Fibroblast of pulmonary artery (primary cell): ENCODE data around the gene MTMR3.

Experiments
- DNase-seq: peaks from one replicate; pipeline ENCODE4 v3.0.0-alpha.2; 2010; ENCODE audit warnings: low read depth
- H3K4me3 ChIP-seq: replicated peaks from 2 replicates; pipeline ENCODE4 v1.5.1; 2011; ENCODE audit warnings: low read depth, mild to moderate bottlenecking, control low read depth, low read length, moderate library complexity
- TF ChIP-seq, protein P1 (sequence below): IDR thresholded peaks from 2 replicates; pipeline ENCODE4 v1.5.1; 2011; ENCODE audit warnings: mild to moderate bottlenecking, control low read depth, low read length, inconsistent platforms; ENCODE audit errors: missing control alignments

The MTMR3 gene

DNA sequence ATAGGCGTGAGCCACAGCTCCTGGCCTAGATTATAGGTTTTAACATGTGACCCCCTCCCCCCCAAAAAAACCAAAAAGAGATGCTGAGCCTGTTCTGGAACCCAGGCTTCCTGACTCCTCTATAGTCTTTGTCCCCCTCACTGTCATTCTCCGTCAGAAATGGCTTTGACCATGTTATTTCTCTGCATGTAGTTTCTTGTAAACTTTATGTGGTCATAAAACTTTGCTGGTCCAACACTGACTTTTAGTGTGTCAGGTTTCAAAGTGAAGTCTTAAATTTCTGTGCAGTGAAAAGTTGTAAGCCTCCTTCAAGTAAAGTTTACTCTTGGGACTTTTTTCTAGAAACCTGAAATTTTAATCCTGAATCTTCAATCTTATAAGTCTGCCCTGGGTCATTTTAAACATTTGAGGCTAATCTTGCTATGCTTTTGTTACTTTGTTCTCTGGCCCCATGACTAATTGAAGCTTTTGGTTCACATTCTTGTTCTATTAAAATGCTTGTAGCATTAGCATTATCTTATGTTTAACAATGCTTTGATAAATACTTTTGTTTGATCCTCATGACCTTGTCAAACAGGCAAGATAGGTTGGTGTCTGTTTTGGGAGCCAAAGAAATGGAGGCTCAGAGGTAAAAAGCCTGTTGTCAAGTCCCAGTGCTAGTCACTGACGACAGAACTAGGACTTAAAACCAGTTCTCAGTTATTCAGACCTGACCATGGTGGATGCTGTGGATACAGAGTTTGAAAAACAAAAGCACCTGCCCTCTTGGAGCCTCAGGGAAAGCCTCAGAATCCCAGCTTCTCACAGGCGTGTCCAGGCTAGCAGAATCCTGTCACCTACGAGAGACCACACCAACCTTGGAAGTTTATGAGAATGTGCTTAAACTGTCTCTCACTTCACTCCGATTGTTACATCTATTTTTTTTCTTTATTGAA, 109.6 kb downstream of the MTMR3 start:
- TF ChIP-seq, protein P1, sequence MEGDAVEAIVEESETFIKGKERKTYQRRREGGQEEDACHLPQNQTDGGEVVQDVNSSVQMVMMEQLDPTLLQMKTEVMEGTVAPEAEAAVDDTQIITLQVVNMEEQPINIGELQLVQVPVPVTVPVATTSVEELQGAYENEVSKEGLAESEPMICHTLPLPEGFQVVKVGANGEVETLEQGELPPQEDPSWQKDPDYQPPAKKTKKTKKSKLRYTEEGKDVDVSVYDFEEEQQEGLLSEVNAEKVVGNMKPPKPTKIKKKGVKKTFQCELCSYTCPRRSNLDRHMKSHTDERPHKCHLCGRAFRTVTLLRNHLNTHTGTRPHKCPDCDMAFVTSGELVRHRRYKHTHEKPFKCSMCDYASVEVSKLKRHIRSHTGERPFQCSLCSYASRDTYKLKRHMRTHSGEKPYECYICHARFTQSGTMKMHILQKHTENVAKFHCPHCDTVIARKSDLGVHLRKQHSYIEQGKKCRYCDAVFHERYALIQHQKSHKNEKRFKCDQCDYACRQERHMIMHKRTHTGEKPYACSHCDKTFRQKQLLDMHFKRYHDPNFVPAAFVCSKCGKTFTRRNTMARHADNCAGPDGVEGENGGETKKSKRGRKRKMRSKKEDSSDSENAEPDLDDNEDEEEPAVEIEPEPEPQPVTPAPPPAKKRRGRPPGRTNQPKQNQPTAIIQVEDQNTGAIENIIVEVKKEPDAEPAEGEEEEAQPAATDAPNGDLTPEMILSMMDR, result no peak

GRCh38 chr22:29994027-29994715, 111.2 kb downstream of the MTMR3 start:
- peak; percentile 48 for DNase-seq
- H3K4me3 ChIP-seq, result no peak overlapping the region
- TF ChIP-seq, protein P1, result peak; percentile 34

More for the DNA sequence above, 109.6 kb downstream of the MTMR3 start:
- no peak for DNase-seq
- no peak overlapping the region for H3K4me3 ChIP-seq

- peak; percentile 54 for DNase-seq
- TF ChIP-seq, protein P1, result no peak
Measured at GRCh38 chr22:29994943-29995342, 112.0 kb downstream of the MTMR3 start.

GRCh38 chr22:29997107-29997506, 114.1 kb downstream of the MTMR3 start:
- H3K4me3 ChIP-seq, result no peak overlapping the region
- TF ChIP-seq, protein P1, result no peak
- no peak for DNase-seq

More at GRCh38 chr22:29994943-29995342, 112.0 kb downstream of the MTMR3 start:
- H3K4me3 ChIP-seq, result no peak overlapping the region

DNA sequence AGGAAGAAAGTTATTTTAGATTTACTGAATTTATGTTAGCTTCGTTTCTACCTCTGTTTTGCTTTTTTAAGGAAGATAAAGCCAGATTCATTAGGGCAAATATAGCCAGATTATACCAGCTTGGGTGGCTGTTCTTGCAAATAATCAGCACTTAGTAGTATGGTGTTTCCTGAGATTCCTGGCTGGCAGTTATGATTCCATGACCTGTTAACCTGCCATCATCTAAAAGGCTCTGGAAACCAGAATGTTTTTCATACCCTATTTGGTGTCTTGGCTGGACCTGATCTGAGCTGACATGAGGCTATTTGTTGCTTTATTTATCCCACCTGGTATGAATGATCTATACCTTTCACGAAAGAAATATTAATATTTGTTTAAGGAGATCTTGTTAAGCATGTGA, 114.5 kb downstream of the MTMR3 start:
- DNase-seq, result no peak
- no peak overlapping the region for H3K4me3 ChIP-seq
- TF ChIP-seq, protein P1, result no peak

DNA sequence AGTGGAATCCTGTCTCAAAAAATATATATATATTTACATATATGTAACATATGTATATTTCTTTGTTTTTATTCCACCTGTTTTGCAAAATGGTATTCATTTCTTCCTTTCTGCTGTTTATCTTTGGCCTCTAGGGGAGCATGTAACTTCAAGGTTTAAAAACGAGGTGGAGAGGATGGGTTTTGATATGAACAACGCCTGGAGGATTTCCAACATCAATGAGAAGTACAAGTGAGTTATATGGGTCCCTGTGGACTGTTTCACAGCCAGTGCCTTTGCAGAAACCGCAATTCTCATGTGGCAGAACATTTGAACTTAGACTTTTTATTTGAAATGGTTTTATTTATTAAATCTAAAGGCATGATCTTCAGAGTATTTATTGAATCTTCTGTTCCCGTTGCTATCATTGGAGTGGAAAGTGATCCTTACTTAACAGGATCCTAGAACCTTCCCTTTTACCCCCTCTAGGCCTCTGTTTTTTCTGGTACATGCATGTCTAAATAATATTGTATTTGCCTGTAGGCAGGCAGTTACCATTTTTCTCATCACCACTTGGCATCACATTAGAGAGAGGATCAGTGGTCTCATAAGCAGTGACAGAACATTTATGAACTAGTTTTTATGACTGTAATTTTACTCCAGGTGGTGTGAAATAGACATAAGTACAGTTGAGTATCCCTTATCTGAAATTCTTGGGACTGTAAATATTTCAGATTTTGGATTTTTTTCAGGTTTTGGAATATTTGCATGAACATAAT, 115.8 kb downstream of the MTMR3 start:
- peak; percentile 24 for DNase-seq
- no peak overlapping the region for H3K4me3 ChIP-seq
- TF ChIP-seq, protein P1, result peak; percentile 43
